SHP77 (cell line): Measurements from ENCODE around the gene MGAT4D.
"Not testable (repeated sequence)": the region's sequence is repeated elsewhere in the genome, so short reads cannot be mapped to it uniquely, and the experiment has no call there.

Source experiments
- DNase-seq, 2 experiments: peaks; one replicate each; lab custom pipeline; 2025; lab: John Stamatoyannopoulos, UW

The MGAT4D gene

GRCh38 chr4:140439644-140440142 is 58.4 kb downstream of the MGAT4D start:
- no peak for DNase-seq

- no peak for DNase-seq
Observed at GRCh38 chr4:140427919-140428471, 70.1 kb downstream of the MGAT4D start.

- DNase-seq: peak; percentile 57 to 69
Observed at GRCh38 chr4:140427106-140427918, 70.8 kb downstream of the MGAT4D start, which contains the start of gene CLGN. Gene CLGN (minus strand): TSS chr4:140427648. CDS start chr4:140413078, 14,570 bp downstream.

- peak in 1 of 2 experiments; percentile 10 for DNase-seq
Observed at GRCh38 chr4:140426610-140427105, 71.4 kb downstream of the MGAT4D start.

GRCh38 chr4:140423106-140423505 is 75.0 kb downstream of the MGAT4D start:
- no peak for DNase-seq

- not testable (repeated sequence) for DNase-seq
Observed at GRCh38 chr4:140413130-140413969, 84.7 kb downstream of the MGAT4D start.

- no peak for DNase-seq
Observed at GRCh38 chr4:140408974-140409373, 89.1 kb downstream of the MGAT4D start.

- no peak for DNase-seq
Observed at GRCh38 chr4:140406292-140406691, 91.8 kb downstream of the MGAT4D start.

- DNase-seq: no peak
Observed at GRCh38 chr4:140400111-140400510, 98.0 kb downstream of the MGAT4D start.

GRCh38 chr4:140395668-140396067 is 102.4 kb downstream of the MGAT4D start:
- DNase-seq: no peak
